Endothelial cell (in vitro differentiated cells): ENCODE data around the gene ERC2. TPM values are rescaled to one million over a fixed set of nuclear protein-coding genes. Genes with fewer than 3 reads are reported as not detected.

Experiments
- DNase-seq: peaks from one replicate; pipeline ENCODE4 v3.0.0; 2021; ENCODE audit warnings: low spot score
- H3K27ac Mint-ChIP-seq: one replicate; pipeline ENCODE4 v1.8.0; 2021; ENCODE audit warnings: mixed read lengths, inconsistent platforms; ENCODE audit not compliant: unreplicated experiment
- H3K27me3 Mint-ChIP-seq: one replicate; pipeline ENCODE4 v1.8.0; 2021; ENCODE audit warnings: mild to moderate bottlenecking, moderate library complexity, mixed read lengths, inconsistent platforms; ENCODE audit not compliant: unreplicated experiment
- H3K36me3 Mint-ChIP-seq: one replicate; pipeline ENCODE4 v1.8.0; 2021; ENCODE audit warnings: mild to moderate bottlenecking, low read depth, mixed read lengths, inconsistent platforms; ENCODE audit not compliant: unreplicated experiment
- H3K4me1 Mint-ChIP-seq: one replicate; pipeline ENCODE4 v1.8.0; 2021; ENCODE audit warnings: mild to moderate bottlenecking, mixed read lengths, inconsistent platforms; ENCODE audit not compliant: unreplicated experiment
- H3K4me3 Mint-ChIP-seq: one replicate; pipeline ENCODE4 v1.8.0; 2021; ENCODE audit warnings: mild to moderate bottlenecking, mixed read lengths, inconsistent platforms; ENCODE audit not compliant: unreplicated experiment
- H3K9me3 Mint-ChIP-seq: one replicate; pipeline ENCODE4 v1.8.0; 2021; ENCODE audit warnings: mixed read lengths, inconsistent platforms; ENCODE audit not compliant: unreplicated experiment
- CTCF ChIP-seq: fragments of 200-600 bp; sonication (generic); IDR thresholded peaks from one replicate; pipeline ENCODE4 v1.5.0; 2021; ENCODE audit warnings: antibody characterized with exemption; ENCODE audit not compliant: unreplicated experiment
- total RNA-seq: library from RNA; stranded (reverse); fragmentation: NEBNext Ultra II Directional; extraction: Animal tissue kit (Norgen Biotek cat#: 25700); gene quantifications from one replicate; pipeline ENCODE4 v1.2.1, GENCODE V29; 2021; ENCODE audit not compliant: unreplicated experiment

ERC2 gene
- total RNA-seq, 1 donor from 2014 or later, result 20.5 TPM

- Mint-ChIP-seq H3K4me3 (no peak overlapping the region), H3K9me3 (no peaks in the 10 kb centered on the region), H3K4me1 (peaks cover 14% of the 10 kb centered on the region), H3K27me3 (peaks cover 2% of the 10 kb centered on the region), H3K27ac (no peak overlapping the region), H3K36me3 (no peaks in the 10 kb centered on the region)
- DNase-seq, result no peak
- TF ChIP-seq CTCF, result no peak
Measured at GRCh38 chr3:55637906-55638638, 830.2 kb downstream of the ERC2 start.

GRCh38 chr3:55636300-55637195, 831.7 kb downstream of the ERC2 start:
- Mint-ChIP-seq H3K4me3 (no peak overlapping the region), H3K27me3 (peaks cover 2% of the 10 kb centered on the region), H3K27ac (no peak overlapping the region), H3K9me3 (no peaks in the 10 kb centered on the region), H3K36me3 (no peaks in the 10 kb centered on the region), H3K4me1 (peaks cover 14% of the 10 kb centered on the region)
- TF ChIP-seq CTCF, result no peak
- DNase-seq, result no peak

- H3K4me3 Mint-ChIP-seq, result no peak overlapping the region
- DNase-seq, result no peak
Measured at GRCh38 chr3:55634345-55634744, 833.9 kb downstream of the ERC2 start.

GRCh38 chr3:55633333-55633732, 834.9 kb downstream of the ERC2 start:
- no peaks in the 10 kb centered on the region for H3K27me3 Mint-ChIP-seq
- no peaks in the 10 kb centered on the region for H3K9me3 Mint-ChIP-seq
- no peak for DNase-seq
- H3K27ac Mint-ChIP-seq, result no peak overlapping the region
- no peaks in the 10 kb centered on the region for H3K4me1 Mint-ChIP-seq
- H3K36me3 Mint-ChIP-seq, result no peaks in the 10 kb centered on the region
- no peak for TF ChIP-seq CTCF
- no peak overlapping the region for H3K4me3 Mint-ChIP-seq

More at GRCh38 chr3:55634345-55634744, 833.9 kb downstream of the ERC2 start:
- TF ChIP-seq CTCF, result no peak
- no peaks in the 10 kb centered on the region for H3K9me3 Mint-ChIP-seq
- no peak overlapping the region for H3K27ac Mint-ChIP-seq
- peaks cover 5% of the 10 kb centered on the region for H3K4me1 Mint-ChIP-seq
- no peaks in the 10 kb centered on the region for H3K36me3 Mint-ChIP-seq
- peaks cover 2% of the 10 kb centered on the region for H3K27me3 Mint-ChIP-seq
